NCI-H748 treated with DMSO at 0.1 percent for 48 hours (cell line): ENCODE data around the gene KLHL29.

Experiments
- DNase-seq: peaks from one replicate; lab custom pipeline; 2025; lab: John Stamatoyannopoulos, UW

KLHL29 gene

GRCh38 chr2:23682481-23682880 lies 297.5 kb downstream of the KLHL29 start:
- no peak for DNase-seq

DNA sequence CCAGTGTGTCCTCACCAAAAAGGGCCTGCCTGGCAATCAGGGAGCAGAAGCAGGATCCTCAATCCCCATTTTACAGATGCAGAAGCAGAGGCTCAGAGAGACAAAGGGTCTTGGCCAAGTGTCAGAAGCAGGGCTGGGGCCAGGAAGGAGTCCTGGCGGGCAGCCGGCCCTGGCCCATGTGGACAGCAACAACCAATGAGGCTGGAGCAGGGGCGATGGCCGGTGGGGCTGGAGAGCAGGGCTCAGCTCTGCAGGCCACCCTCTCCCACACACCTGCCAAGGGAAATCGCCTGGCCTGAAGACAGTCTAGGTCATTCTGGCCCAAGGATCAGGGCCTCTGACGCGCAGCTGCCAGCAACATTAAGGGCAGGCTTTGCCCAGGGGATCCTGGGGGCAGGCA lies 298.0 kb downstream of the KLHL29 start:
- DNase-seq: no peak

- no peak for DNase-seq
These were observed 299.6 kb downstream of the KLHL29 start for GRCh38 chr2:23684395-23685176.

DNA sequence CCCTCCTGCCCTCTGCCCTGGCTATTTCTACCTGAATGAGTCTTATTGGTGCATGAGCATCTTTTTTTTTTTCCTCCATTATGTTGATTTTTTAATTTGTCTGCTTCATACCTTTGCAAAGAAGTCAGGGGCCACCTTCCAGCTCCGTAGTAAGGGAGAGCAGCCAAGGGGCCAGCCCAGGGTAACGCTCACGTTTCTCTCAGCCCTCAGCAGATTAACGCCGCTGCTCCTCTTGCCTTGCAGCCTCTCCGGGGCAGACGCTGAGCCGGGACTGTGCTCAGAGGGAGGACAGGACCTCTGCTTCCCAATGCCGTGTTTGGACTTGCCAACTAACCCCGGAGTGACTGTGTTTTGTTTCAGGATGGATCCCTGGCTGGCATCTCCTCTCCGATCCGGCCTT lies 300.2 kb downstream of the KLHL29 start:
- no peak for DNase-seq

DNA sequence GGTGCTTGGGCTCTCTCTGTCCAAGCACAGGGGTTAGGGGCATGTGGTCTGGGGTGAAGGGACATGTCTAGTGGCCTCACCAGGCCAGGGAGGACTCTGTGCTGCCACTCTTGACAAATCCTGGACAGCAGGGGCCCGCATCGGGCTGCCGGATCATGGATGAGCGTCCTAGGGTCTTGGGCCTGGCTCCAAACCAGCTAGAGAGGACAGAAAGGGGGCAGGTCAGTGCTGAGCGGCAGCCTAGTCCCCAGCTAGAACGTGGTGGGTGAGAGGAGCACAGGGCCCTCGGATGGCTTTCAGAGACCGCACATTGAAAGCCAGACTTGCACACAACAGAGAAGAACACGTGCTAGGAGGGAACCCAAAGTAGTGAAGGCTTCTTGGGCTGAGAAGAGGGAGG lies 300.7 kb downstream of the KLHL29 start:
- no peak for DNase-seq

- no peak for DNase-seq
These were observed 301.5 kb downstream of the KLHL29 start for GRCh38 chr2:23686405-23687029.

DNA sequence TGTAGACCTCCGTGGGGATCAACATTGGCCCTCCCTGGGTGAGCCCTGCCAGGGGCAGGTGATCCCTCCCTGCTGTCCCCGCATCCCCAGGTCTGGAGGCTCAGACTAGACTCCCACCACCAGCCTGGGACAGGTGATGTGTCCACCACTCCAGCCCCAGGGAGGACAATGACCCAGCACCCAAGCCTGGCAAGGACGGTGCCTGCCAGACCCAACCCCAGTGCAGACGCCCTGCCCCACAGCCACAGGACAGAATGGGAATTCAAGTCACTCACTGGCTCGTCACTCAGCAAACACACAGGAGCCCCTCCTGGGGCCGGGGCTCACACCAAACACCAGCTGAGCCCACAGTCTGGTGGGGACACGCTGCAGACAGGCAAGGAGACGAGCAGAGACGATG lies 302.2 kb downstream of the KLHL29 start:
- no peak for DNase-seq

GRCh38 chr2:23687713-23688112 lies 302.7 kb downstream of the KLHL29 start:
- no peak for DNase-seq

DNA sequence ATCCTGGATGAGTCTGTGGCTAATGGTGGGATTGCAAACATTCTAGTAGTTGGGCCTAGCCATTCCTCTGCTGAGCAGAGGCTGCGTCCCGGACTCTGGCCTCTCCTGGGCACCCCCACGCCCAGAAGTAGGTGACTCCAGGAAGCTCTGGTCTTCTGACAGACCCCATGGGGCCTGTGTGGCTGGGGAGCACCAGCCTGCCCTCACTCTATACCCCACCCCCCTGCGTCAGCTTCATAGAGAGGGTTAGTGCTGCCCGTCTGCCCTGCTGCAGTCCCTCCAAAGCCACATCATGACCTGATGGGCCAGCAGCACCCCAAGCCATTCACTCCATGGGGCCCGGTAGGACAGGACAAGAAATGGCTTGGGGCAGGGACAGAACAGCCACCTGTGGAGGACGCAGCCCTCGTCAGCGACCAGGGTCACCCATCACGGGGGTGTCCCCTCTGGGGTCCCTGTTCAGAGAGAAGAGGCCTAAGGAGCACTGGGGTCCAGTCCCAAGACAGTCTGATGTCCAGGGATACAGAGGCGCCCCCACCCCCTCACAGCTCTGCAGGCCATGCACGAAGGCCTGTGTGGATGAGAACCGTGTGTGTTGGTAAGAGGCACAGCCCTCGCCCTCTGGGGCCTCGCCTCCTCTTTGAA lies 303.6 kb downstream of the KLHL29 start:
- no peak for DNase-seq

DNA sequence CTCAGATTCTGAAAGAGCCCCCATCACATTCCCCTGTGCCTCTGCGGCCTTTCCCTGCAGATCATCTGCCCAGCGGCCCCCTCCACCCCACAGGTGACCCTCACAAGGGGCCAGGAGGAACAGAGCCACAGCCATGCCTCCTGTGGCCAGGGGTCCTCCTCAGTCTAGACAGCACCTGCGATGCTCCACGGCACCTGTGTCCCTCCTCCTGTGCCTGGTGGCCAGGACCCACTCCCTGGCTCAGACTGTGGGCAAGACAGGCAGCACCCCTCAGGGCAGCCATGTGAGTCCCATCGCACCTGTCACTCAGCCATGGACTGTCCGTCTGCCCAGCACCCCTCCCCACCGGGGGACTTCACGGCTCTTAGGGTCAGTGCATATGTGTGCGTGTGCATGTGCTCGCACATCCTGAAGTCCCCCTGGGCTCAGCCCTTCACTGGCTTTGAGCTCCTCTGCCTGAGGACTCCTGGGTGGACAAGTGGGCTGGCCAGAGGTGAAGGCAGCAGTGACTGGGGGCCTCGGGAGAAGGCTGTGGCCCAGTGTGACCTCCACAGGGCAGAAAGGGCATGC lies 304.2 kb downstream of the KLHL29 start:
- no peak for DNase-seq

DNA sequence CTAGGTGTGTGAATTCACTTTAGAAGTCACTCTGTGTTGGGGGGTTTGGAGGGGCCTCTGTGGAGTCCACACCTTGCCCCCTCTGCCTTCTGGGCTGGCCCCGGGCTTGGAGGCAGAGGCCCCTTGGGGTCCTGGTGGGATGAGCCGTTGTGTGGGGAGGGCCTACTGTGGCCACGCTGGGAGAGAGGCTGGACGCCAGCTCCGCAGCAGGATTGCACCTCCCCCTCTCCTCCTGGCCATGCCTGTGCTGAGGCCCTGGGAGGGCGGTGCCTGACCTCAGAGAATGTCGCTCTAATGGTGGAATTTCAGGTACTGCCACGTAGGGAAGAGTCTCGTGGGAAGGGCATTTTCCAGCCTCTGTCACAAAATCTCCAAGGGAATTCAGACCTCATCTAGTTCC lies 304.9 kb downstream of the KLHL29 start:
- DNase-seq: no peak

DNA sequence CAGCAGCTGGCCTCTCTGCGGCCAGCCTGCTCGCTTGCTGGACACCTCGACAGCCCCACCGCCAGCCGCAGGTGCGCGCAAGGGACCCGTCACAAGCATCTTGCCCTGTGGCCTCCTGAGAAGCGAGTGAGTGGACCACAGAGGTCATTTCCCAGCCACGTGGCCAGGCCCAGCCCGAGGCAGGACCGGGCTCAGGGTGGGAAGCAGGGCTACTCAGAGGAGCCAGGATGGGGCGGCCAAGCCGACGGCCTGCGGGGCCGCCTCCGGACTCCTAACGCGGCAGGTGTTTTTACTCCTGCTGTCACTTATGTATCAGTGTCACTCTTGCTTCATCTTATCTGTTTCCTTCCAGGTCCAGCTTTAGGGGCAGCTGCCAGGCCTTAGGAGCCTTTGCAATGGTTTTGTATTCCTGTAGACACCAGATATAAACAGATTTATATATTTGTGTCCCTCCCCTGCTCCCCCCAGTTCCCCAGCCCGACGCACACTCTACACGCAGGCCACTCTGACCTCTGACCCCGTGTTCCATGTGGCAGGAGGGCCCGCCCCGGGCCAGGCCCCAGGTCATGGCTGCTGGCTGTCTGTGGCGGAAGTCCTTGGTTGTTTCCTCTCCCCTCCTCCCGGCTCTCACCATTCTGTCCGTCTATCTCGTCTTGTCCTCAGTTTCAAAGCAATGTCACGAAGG lies 305.6 kb downstream of the KLHL29 start:
- DNase-seq: no peak

DNA sequence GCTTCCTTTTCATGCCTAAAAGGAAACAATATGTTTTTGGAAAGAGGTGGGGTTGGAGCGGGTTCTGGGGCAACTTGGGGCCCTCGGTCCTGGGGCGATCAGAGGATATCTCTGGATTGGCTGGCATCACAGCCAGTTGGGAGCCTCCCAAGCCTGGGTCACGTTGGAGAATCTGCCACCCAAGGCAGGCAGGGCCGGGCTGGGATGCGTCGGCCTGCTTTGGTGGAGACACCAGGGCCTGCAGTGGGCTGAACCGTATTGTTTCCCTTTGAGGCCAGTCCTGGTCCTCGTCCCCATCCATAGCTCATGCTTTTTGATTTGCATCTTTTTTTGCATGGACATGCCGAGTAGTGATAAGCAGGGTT lies 306.1 kb downstream of the KLHL29 start:
- DNase-seq: no peak

DNA sequence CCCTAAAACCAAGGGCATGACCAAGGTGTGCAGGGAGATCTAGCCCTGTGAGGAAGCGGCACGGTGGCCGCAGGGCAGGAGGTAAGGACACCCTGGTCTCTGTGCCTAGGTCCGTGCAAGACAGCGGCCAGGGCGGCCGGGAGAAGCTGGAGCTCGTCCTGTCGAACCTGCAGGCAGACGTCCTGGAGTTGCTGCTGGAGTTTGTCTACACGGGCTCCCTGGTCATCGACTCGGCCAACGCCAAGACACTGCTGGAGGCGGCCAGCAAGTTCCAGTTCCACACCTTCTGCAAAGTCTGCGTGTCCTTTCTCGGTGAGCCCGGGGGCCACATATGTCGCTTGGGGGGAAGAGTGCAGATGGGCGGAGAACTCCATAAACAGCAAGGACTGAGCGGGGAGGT lies 306.6 kb downstream of the KLHL29 start:
- DNase-seq: no peak

DNA sequence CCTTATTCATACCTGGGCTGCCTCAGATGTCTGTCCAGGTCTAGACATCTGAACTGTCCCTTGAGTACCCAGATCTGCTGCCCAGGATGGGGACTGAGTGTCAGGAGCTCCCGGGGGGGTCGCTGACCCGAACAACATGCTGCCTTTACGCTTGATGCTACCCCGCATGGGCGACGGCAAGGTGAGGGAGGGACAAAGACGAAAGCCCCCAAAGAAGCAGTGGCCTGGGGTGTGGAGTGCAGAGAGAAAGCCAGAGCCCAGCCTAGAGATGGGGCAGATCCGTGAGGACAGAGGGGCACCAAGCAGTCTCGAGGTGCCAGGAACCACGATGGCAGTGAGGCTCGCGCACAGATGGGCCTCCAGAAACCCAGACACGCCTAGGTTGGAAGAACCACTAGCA lies 307.3 kb downstream of the KLHL29 start:
- DNase-seq: no peak

GRCh38 chr2:23692851-23693605 lies 308.0 kb downstream of the KLHL29 start:
- no peak for DNase-seq

GRCh38 chr2:23693606-23693951 lies 308.6 kb downstream of the KLHL29 start:
- no peak for DNase-seq

DNA sequence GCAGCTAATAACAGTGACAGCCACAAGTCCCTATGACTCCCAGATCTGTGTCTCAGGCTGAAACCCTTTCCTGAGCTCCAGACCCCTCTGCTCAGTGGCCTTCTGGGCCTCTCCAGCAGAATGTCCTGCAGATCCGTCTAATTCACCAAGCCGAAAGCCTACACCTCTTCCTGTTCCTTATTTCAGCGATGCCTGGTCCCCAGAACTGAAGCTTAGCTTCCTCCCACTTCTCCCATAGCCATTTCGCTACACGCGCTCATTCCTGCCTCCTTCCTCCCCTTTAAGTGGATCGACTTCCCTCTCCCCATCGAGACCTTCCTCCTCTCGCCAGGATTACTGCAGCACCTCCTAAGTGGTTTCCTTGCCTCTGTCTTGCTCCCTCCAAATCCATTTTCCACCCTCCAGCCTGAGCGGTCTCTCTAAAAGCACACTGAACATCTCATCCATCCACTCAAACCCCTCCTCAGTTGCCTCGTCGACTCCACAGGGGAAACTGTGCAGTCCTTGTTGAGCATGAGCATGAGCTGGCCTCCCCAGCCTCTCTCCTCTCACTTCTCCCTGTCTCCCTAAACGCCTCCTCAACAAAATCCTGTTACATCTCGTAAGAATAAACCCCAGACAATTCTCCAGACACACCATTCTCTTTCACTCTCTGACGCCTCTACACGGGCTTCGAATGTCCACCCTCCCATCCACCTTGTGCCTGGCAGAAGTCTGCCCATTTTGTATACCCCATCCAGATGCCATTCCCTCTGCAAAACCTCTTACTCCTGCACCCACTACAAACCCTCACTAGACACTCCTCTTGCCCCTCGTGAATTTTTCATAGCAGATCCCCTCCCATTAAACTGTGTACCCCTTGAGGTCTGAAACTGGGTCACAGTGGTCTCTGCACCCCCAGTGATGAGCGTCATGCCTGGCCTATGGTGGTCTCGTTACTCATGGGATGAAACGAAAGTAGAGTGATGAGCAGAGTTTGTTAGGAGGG lies 309.4 kb downstream of the KLHL29 start:
- no peak for DNase-seq

DNA sequence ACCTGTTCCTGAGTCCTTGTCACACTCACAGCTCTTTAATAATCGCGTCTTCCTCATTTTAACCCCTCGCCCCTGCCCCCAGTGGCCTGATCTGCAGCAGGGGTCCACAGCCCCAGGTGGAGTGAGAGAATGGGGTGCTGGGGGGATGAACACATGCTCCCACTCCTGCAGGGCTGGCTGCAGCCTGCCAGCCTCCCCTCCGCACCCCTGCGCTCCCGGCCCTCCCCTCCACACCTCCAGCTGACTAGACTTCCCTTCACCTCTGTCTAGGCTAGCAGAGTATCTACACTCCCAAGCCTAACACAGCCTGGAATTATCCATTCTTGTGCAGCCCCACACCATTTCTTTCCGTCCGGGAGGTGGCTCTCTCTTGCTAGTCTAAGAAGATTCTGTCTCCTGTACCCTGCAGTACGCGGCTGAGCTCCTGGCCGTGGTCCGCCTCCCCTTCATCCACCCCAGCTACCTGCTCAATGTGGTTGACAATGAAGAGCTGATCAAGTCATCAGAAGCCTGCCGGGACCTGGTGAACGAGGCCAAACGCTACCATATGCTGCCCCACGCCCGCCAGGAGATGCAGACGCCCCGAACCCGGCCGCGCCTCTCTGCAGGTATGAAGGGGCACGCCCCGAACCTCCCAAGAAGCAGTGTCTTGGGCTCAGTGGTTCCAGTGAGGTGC lies 310.4 kb downstream of the KLHL29 start:
- no peak for DNase-seq
